RCC 7860 (cell line): ENCODE data around the gene EIF3B.

Source experiments
- DNase-seq: peaks from one replicate; pipeline ENCODE4 v3.0.0-alpha.2; 2015; ENCODE audit warnings: low spot score
- FAIRE-seq: peaks from 2 replicates; lab custom pipeline; 2012; peaks lifted over from hg19 to GRCh38; lab: Jason Lieb, UNC

Gene EIF3B

GRCh38 chr7:2421943-2422310 lies 67.3 kb downstream of the EIF3B start:
- DNase-seq (no peak), FAIRE-seq (no peak)

GRCh38 chr7:2425749-2426148 lies 71.1 kb downstream of the EIF3B start:
- FAIRE-seq (no peak), DNase-seq (no peak)
